Measurements from ENCODE around the gene SAMD1.

SAMD1 gene

GRCh38 chr19:14090509-14091080 is at the start of gene SAMD1:
SAMD1 (minus strand) TSS chr19:14090751.
- in situ Hi-C loops (cut with MboI; ENCODE audit: low sequenced_read_pairs), result no loop called here

- in situ Hi-C loops (cut with MboI; ENCODE audit: low sequenced_read_pairs), result no loop called here
Measured at GRCh38 chr19:14139944-14140343, 49.4 kb upstream of the SAMD1 start.

DNA sequence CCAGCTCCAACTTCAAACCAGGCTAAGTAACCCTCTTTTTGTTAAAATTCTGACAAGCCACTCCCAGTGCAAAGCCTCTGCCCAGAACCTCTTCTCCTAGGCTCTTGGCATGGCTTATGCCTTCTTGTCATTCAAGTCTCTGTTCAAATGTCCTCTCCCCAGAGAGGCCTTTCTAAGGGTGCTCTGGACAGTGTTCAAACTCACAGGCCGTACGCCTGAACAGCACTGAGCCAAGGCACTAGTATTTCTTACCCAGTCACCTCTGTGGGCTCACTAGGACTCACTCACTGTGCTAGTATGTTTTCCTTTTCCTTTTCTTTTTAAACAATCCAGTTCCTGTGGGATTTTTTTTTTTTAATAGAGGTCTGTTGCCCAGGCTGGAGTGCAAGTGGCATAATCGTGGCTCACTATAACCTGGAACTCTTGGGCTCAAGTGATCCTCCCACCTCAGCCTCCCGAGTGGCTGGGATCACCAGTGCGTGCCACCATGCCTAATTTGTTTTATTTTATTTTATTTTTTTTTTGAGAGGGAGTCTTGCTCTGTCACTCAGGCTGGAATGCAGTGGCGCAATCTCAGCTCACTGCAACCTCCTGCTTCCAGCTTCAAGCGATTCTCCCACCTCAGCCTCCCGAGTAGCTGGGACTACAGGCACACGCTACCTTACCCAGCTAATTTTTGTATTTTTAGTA is 48.2 kb upstream of the SAMD1 start:
- in situ Hi-C loops (cut with MboI; ENCODE audit: low sequenced_read_pairs), result no loop called here

- in situ Hi-C loops (cut with MboI; ENCODE audit: low sequenced_read_pairs), result no loop called here
Measured at GRCh38 chr19:14136509-14137281, 46.1 kb upstream of the SAMD1 start, which contains the start of gene ASF1B. ASF1B (minus strand) TSS chr19:14136589; CDS start chr19:14136456, 133 bp downstream.

DNA sequence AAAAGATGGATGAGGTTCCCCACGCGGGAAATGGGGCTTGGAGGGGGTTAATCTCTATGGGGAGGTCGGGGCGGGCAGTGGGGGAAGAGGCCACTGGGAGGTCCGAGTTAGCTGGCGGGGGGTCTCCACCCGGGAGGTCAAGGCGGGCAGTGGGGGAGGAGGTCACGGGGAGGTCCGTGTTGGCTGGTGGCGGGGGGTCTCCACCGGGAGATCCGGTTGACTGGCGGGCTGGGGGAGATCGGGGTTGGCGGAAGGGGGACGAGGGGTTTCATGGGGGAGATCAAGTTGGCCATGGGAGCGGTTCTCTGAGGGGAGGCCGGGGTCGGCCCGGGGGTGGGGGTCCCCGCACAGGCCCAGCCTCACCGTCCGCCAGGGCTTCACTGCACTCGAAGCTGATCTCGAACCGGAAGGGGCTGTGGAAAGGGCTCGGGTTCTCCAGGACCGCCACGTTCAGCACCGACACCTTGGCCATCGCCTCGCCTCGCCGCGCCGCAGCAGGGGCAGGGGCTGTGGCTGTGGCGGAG is 45.5 kb upstream of the SAMD1 start:
- in situ Hi-C loops (cut with MboI; ENCODE audit: low sequenced_read_pairs), result no loop called here

DNA sequence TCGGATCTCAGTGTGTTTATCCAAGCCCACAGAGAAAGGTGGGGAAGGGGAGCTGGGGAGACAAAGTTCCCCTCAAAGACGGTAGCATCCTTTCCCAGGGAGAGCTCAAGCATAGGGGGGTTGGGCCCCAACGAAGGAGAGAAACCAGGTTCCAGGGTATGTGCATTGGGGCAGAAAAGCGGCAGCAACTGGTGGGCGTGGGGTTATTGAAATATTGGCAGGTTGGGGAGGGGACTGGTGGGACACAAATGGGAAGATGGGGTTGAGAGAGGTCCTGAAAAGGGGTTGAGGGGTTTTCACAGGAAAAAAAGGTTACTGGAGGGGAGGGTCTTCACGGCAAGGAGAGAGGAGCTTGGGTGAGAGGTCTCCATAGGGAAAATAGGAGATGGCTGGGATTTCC is 44.8 kb upstream of the SAMD1 start:
- in situ Hi-C loops (cut with MboI; ENCODE audit: low sequenced_read_pairs), result no loop called here

DNA sequence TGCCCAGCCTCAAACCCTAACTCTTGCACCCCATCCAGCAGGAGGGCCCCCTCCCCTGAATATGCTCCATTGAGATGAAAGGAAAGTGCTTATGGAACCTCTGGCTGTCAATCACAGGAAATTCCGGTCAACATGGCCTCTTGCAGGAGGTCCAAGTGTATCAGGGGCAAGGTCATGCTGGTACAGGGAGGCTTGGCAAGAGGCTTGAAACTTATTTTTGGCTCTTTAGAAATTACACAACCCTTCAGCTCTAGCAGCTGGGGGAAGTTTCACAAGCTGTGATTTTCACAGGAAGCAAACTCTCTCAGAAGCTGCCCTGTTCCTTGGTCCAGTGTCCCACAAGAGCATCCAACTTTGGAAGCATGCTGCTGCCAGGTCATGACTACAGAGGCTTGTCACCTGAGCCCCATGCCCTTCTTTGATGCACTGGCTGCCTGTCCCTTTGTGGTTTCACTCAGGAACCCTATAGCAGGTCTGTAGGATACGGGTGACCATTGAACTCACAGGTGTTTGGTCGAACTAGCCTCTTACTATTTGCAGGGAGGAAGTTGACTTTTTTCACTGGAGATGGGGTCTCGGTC is 37.5 kb upstream of the SAMD1 start:
- in situ Hi-C loops (cut with MboI; ENCODE audit: low sequenced_read_pairs), result no loop called here

DNA sequence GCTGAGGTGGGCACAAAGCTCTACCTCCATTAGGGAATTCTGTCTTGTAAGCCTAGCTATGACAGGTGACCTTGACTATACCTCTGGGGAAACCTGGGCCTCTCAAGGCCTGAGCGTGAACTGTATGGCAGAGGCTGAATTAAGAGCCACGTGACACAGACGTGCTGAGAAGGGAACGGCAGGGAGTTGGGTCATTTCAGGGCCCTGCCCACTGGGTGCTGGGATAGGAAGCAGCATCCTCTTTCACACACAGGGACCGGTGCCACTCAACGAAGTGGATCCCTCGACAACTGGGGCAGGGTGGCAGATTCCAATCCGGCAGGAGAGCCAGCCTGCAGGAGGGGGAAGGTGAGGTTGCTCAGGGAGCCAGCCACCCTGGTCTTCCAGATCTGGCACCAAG is 36.6 kb upstream of the SAMD1 start:
- in situ Hi-C loops (cut with MboI; ENCODE audit: low sequenced_read_pairs), result no loop called here

- in situ Hi-C loops (cut with MboI; ENCODE audit: low sequenced_read_pairs), result no loop called here
Measured at GRCh38 chr19:14122924-14123323, 32.4 kb upstream of the SAMD1 start.

- in situ Hi-C loops (cut with MboI; ENCODE audit: low sequenced_read_pairs), result no loop called here
Measured at GRCh38 chr19:14120497-14120780, 29.9 kb upstream of the SAMD1 start.

GRCh38 chr19:14119644-14120496 is 29.3 kb upstream of the SAMD1 start:
- in situ Hi-C loops (cut with MboI; ENCODE audit: low sequenced_read_pairs), result no loop called here

DNA sequence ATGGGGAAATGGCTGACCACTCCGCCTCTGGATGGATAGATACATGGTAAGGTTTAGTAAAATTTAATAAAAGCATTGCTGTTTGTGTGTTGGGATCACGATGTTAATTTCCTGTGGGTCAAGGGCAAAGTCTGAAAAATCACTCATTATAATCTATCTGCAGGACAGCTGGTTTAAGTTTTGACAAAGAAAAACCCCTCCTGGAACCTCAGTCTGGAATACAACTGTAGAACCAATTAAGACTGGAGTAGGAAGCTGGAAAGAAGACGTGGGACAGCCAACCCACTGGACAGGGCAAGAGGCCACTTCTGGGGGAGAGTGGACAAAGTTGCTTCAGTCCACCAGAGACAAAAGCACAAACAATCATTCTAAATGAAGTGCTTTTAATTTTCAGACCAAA is 28.6 kb upstream of the SAMD1 start:
- in situ Hi-C loops (cut with MboI; ENCODE audit: low sequenced_read_pairs), result no loop called here

GRCh38 chr19:14118165-14119051 is 27.9 kb upstream of the SAMD1 start:
- in situ Hi-C loops (cut with MboI; ENCODE audit: low sequenced_read_pairs), result no loop called here

GRCh38 chr19:14117668-14118164 is 27.2 kb upstream of the SAMD1 start, which contains the start of gene PRKACA:
PRKACA (minus strand) TSS chr19:14117762; CDS start chr19:14117547, 215 bp downstream.
- in situ Hi-C loops (cut with MboI; ENCODE audit: low sequenced_read_pairs), result no loop called here

DNA sequence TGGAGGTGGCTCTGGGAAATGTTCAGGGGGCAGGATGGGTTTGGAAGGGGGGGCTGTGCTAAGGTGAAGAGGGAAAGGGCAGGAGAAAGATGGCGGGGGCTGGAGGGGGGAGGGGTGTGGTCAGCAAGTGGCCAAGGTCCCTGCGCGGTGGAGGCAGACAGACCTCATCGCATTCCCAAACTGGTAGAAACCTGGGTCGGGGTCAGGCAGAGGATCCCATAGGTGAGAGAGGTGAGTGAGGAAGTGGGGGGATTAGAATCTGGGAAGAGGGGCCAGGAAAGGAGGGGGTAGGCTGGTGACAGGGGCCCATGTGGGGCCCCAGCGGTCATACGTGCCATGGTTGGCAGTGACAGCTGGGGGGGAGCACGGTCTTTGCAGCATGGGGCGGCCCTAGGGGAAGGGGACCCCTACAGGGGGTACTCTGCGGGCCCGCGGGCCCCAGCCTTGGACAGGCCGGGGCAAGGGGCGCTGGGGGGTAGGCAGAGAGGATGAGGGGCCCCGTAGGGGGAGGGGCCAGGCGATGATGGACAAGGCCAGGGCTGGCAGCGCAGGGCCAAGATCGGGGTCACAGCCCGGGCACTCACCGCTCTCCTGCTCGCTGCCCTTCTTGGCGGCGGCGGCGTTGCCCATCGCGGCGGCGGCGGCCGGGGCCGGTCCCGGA is 26.5 kb upstream of the SAMD1 start:
- in situ Hi-C loops (cut with MboI; ENCODE audit: low sequenced_read_pairs), result no loop called here

GRCh38 chr19:14116525-14116917 is 26.0 kb upstream of the SAMD1 start:
- in situ Hi-C loops (cut with MboI; ENCODE audit: low sequenced_read_pairs), result no loop called here

DNA sequence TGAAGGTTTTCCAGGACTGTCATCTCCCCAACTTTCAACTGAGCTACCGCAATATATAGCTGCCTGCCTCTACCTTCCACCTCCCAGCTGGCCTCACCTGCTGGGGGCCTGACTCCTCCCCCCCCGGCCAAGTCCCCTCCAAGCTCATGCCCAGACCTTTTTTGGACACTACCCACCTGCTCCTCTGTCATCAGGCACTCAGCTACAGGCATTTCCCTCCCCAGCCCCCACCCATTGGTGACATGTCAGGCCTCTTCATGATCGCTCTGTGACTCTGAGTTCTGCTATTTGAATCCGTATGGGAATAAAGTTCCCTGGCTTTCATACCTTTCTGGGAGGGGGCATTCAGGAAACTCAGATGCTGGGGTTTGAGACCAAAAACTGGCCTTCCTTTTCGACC is 25.2 kb upstream of the SAMD1 start:
- in situ Hi-C loops (cut with MboI; ENCODE audit: low sequenced_read_pairs), result no loop called here

GRCh38 chr19:14114854-14115253 is 24.3 kb upstream of the SAMD1 start:
- in situ Hi-C loops (cut with MboI; ENCODE audit: low sequenced_read_pairs), result no loop called here

GRCh38 chr19:14114439-14114838 is 23.9 kb upstream of the SAMD1 start:
- in situ Hi-C loops (cut with MboI; ENCODE audit: low sequenced_read_pairs), result no loop called here

Data from HL-60/S4 (cell line).